Measurements from ENCODE around the gene PRH1. TPM values are rescaled to one million over a fixed set of nuclear protein-coding genes. Genes with fewer than 3 reads are reported as not detected.

Gene PRH1
- total and polyA plus RNA-seq, 4 donors = 10.0 to 66.9 (median 28.4) TPM

GRCh38 chr12:10851243-10851858, 32.7 kb downstream of the PRH1 start:
- no peak overlapping the region for H3K27ac ChIP-seq (ENCODE audit: low read depth, low read length)
- no peaks in the 10 kb centered on the region for H3K4me1 ChIP-seq (ENCODE audit: control insufficient read depth, insufficient read depth, low read length)
- DNase-seq (ENCODE audit: low read depth in 4 of 6, low spot score in 6 of 6) = no peak
- WGBS (ENCODE audit: insufficient coverage) = 96% methylated on average over 2 of the region's 4 CpGs
- no peaks in the 10 kb centered on the region for H3K27me3 ChIP-seq (ENCODE audit: control insufficient read depth, insufficient read depth, low read length)
- H3K4me3 ChIP-seq (ENCODE audit: low read depth, low read length) = no peak overlapping the region
- H3K9me3 ChIP-seq (ENCODE audit: control insufficient read depth, insufficient read depth, low read length) = peaks cover 4% of the 10 kb centered on the region
- H3K36me3 ChIP-seq (ENCODE audit: control insufficient read depth, insufficient read depth, low read length) = peaks cover 7% of the 10 kb centered on the region

GRCh38 chr12:10849425-10849878, 34.6 kb downstream of the PRH1 start, which contains the start of gene PRR4:
PRR4 (minus strand) TSS chr12:10849475; CDS start chr12:10849437, 38 bp downstream.
- 100% methylated on average over 1 of the region's 4 CpGs for WGBS (ENCODE audit: insufficient coverage)
- Histone ChIP-seq H3K27me3 (ENCODE audit: control insufficient read depth, insufficient read depth, low read length) (no peaks in the 10 kb centered on the region), H3K4me3 (ENCODE audit: low read depth, low read length) (no peak within 1 kb of the TSS), H3K9me3 (ENCODE audit: control insufficient read depth, insufficient read depth, low read length) (no peaks in the 10 kb centered on the region), H3K27ac (ENCODE audit: low read depth, low read length) (no peak within 1 kb of the TSS), H3K4me1 (ENCODE audit: control insufficient read depth, insufficient read depth, low read length) (no peaks in the 10 kb centered on the region), H3K36me3 (ENCODE audit: control insufficient read depth, insufficient read depth, low read length) (peaks cover 2% of the 10 kb centered on the region)
- DNase-seq (ENCODE audit: low read depth in 4 of 6, low spot score in 6 of 6) = no peak

GRCh38 chr12:10847744-10848143, 36.3 kb downstream of the PRH1 start:
- no CpG with 5 or more reads among the region's 2 CpGs for WGBS (ENCODE audit: insufficient coverage)
- Histone ChIP-seq H3K4me1 (ENCODE audit: control insufficient read depth, insufficient read depth, low read length) (no peaks in the 10 kb centered on the region), H3K27me3 (ENCODE audit: control insufficient read depth, insufficient read depth, low read length) (no peaks in the 10 kb centered on the region), H3K27ac (ENCODE audit: low read depth, low read length) (no peak overlapping the region), H3K9me3 (ENCODE audit: control insufficient read depth, insufficient read depth, low read length) (no peaks in the 10 kb centered on the region), H3K4me3 (ENCODE audit: low read depth, low read length) (no peak overlapping the region), H3K36me3 (ENCODE audit: control insufficient read depth, insufficient read depth, low read length) (peaks cover 2% of the 10 kb centered on the region)
- no peak for DNase-seq (ENCODE audit: low read depth in 4 of 6, low spot score in 6 of 6)

- no peak overlapping the region for H3K27ac ChIP-seq (ENCODE audit: low read depth, low read length)
- H3K9me3 ChIP-seq (ENCODE audit: control insufficient read depth, insufficient read depth, low read length) = no peaks in the 10 kb centered on the region
- H3K27me3 ChIP-seq (ENCODE audit: control insufficient read depth, insufficient read depth, low read length) = no peaks in the 10 kb centered on the region
- DNase-seq (ENCODE audit: low read depth in 4 of 6, low spot score in 6 of 6) = no peak
- 93% methylated on average over 2 of the region's 2 CpGs for WGBS (ENCODE audit: insufficient coverage)
- H3K36me3 ChIP-seq (ENCODE audit: control insufficient read depth, insufficient read depth, low read length) = peaks cover 2% of the 10 kb centered on the region
- no peak overlapping the region for H3K4me3 ChIP-seq (ENCODE audit: low read depth, low read length)
- no peaks in the 10 kb centered on the region for H3K4me1 ChIP-seq (ENCODE audit: control insufficient read depth, insufficient read depth, low read length)
Measured at GRCh38 chr12:10842862-10843261, 41.2 kb downstream of the PRH1 start.

GRCh38 chr12:10838461-10838860, 45.6 kb downstream of the PRH1 start:
- H3K4me3 ChIP-seq (ENCODE audit: low read depth, low read length) = no peak overlapping the region
- no CpG with 5 or more reads among the region's 3 CpGs for WGBS (ENCODE audit: insufficient coverage)

More at GRCh38 chr12:10838461-10838860, 45.6 kb downstream of the PRH1 start:
- no peak overlapping the region for H3K27ac ChIP-seq (ENCODE audit: low read depth, low read length)
- H3K27me3 ChIP-seq (ENCODE audit: control insufficient read depth, insufficient read depth, low read length) = no peaks in the 10 kb centered on the region
- H3K9me3 ChIP-seq (ENCODE audit: control insufficient read depth, insufficient read depth, low read length) = no peaks in the 10 kb centered on the region
- no peaks in the 10 kb centered on the region for H3K36me3 ChIP-seq (ENCODE audit: control insufficient read depth, insufficient read depth, low read length)
- no peak for DNase-seq (ENCODE audit: low read depth in 4 of 6, low spot score in 6 of 6)
- H3K4me1 ChIP-seq (ENCODE audit: control insufficient read depth, insufficient read depth, low read length) = no peaks in the 10 kb centered on the region

Small RNA genes within 50 kb of the gene (small RNA-seq; reads per million reads assigned to genes)
- not detected for gene PRR4 (ENCODE audit: low replicate concordance)

Other genes with a start within 250 kb of the PRH1 start
- gene STYK1, start 210.2 kb downstream of the PRH1 start, total RNA-seq = 10 to 100 TPM in 1 of 2 donors, 1 to 10 TPM in 1; 3.0 to 11.2 TPM
- 1 to 10 TPM; 6.2 to 6.4 TPM for gene STYK1, start 210.2 kb downstream of the PRH1 start, polyA plus RNA-seq (ENCODE audit: insufficient read length in 2 of 2)
- 10 to 100 TPM; 54.6 to 61.7 TPM for gene YBX3, start 160.9 kb downstream of the PRH1 start, total RNA-seq
- 10 to 100 TPM; 56.2 to 80.2 TPM for gene YBX3, start 160.9 kb downstream of the PRH1 start, polyA plus RNA-seq (ENCODE audit: insufficient read length in 2 of 2)
- gene TAS2R7, start 81.6 kb downstream of the PRH1 start, total RNA-seq = under 1 TPM in 1 of 2 donors, not detected in 1; 0.33 TPM
- gene TAS2R7, start 81.6 kb downstream of the PRH1 start, polyA plus RNA-seq (ENCODE audit: insufficient read length in 2 of 2) = not detected
- under 1 TPM; 0.11 to 0.89 TPM for gene TAS2R8, start 77.0 kb downstream of the PRH1 start, total RNA-seq
- not detected for gene TAS2R8, start 77.0 kb downstream of the PRH1 start, polyA plus RNA-seq (ENCODE audit: insufficient read length in 2 of 2)
- gene TAS2R9, start 74.1 kb downstream of the PRH1 start, total RNA-seq = 1 to 10 TPM in 1 of 2 donors, under 1 TPM in 1; 0.44 to 1.4 TPM
- gene TAS2R9, start 74.1 kb downstream of the PRH1 start, polyA plus RNA-seq (ENCODE audit: insufficient read length in 2 of 2) = under 1 TPM in 1 of 2 donors, not detected in 1; 0.24 TPM
- 1 to 10 TPM; 1.8 to 4.5 TPM for gene TAS2R10, start 57.9 kb downstream of the PRH1 start, total RNA-seq
- under 1 TPM; 0.74 to 0.86 TPM for gene TAS2R10, start 57.9 kb downstream of the PRH1 start, polyA plus RNA-seq (ENCODE audit: insufficient read length in 2 of 2)
- gene PRR4, start 34.8 kb downstream of the PRH1 start, total RNA-seq = 10 to 100 TPM in 1 of 2 donors, 1 to 10 TPM in 1; 3.5 to 11.8 TPM
- gene PRR4, start 34.8 kb downstream of the PRH1 start, polyA plus RNA-seq (ENCODE audit: insufficient read length in 2 of 2) = 10 to 100 TPM; 10.7 to 12.5 TPM
- 10 to 100 TPM in 1 of 2 donors, 1 to 10 TPM in 1; 2.5 to 10.9 TPM for gene TAS2R13, start 25.3 kb upstream of the PRH1 start, total RNA-seq
- not detected for gene TAS2R13, start 25.3 kb upstream of the PRH1 start, polyA plus RNA-seq (ENCODE audit: insufficient read length in 2 of 2)
- under 1 TPM in 1 of 2 donors, not detected in 1; 0.88 TPM for gene PRH2, start 45.0 kb upstream of the PRH1 start, total RNA-seq
- gene PRH2, start 45.0 kb upstream of the PRH1 start, polyA plus RNA-seq (ENCODE audit: insufficient read length in 2 of 2) = not detected
- 10 to 100 TPM in 1 of 2 donors, 1 to 10 TPM in 1; 3.0 to 13.3 TPM for gene TAS2R14, start 55.0 kb upstream of the PRH1 start, total RNA-seq
- gene TAS2R14, start 55.0 kb upstream of the PRH1 start, polyA plus RNA-seq (ENCODE audit: insufficient read length in 2 of 2) = 1 to 10 TPM; 4.6 to 5.3 TPM
- gene TAS2R50, start 102.7 kb upstream of the PRH1 start, total RNA-seq = 10 to 100 TPM in 1 of 2 donors, 1 to 10 TPM in 1; 3.9 to 10.9 TPM
- under 1 TPM in 1 of 2 donors, not detected in 1; 0.17 TPM for gene TAS2R50, start 102.7 kb upstream of the PRH1 start, polyA plus RNA-seq (ENCODE audit: insufficient read length in 2 of 2)
- gene TAS2R20, start 114.0 kb upstream of the PRH1 start, total RNA-seq = 10 to 100 TPM in 1 of 2 donors, 1 to 10 TPM in 1; 3.4 to 14.6 TPM
- 1 to 10 TPM; 2.1 to 2.6 TPM for gene TAS2R20, start 114.0 kb upstream of the PRH1 start, polyA plus RNA-seq (ENCODE audit: insufficient read length in 2 of 2)
- 10 to 100 TPM in 1 of 2 donors, 1 to 10 TPM in 1; 6.3 to 15.9 TPM for gene TAS2R19, start 138.4 kb upstream of the PRH1 start, total RNA-seq
- 1 to 10 TPM; 1.4 to 2.3 TPM for gene TAS2R19, start 138.4 kb upstream of the PRH1 start, polyA plus RNA-seq (ENCODE audit: insufficient read length in 2 of 2)
- 10 to 100 TPM in 1 of 2 donors, 1 to 10 TPM in 1; 7.8 to 18.3 TPM for gene TAS2R31, start 147.2 kb upstream of the PRH1 start, total RNA-seq
- 1 to 10 TPM in 1 of 2 donors, under 1 TPM in 1; 0.82 to 1.6 TPM for gene TAS2R31, start 147.2 kb upstream of the PRH1 start, polyA plus RNA-seq (ENCODE audit: insufficient read length in 2 of 2)
- gene TAS2R46, start 178.0 kb upstream of the PRH1 start, total RNA-seq = 1 to 10 TPM; 2.1 to 7.5 TPM
- gene TAS2R46, start 178.0 kb upstream of the PRH1 start, polyA plus RNA-seq (ENCODE audit: insufficient read length in 2 of 2) = under 1 TPM in 1 of 2 donors, not detected in 1; 0.23 TPM
- 10 to 100 TPM in 1 of 2 donors, 1 to 10 TPM in 1; 3.4 to 10.8 TPM for gene TAS2R43, start 208.1 kb upstream of the PRH1 start, total RNA-seq
- under 1 TPM; 0.42 to 0.63 TPM for gene TAS2R43, start 208.1 kb upstream of the PRH1 start, polyA plus RNA-seq (ENCODE audit: insufficient read length in 2 of 2)

Data from spinal cord (tissue), 10 donors.